Activated T-helper 1 cell treated with anti-CD3 and anti-CD28 coated beads, Interleukin-12 subunit alpha, Interleukin-12 subunit beta, Interleukin-2, Interleukin-4 antibody, amounts not matched to agents 30 ng/mL and 10 ng/mL and 1 ng/mL, durations not matched to agents 14 hours and 24 hours and 36 hours (primary cell): ENCODE data around the gene TSPAN13. TPM values are rescaled to one million over a fixed set of nuclear protein-coding genes. Genes with fewer than 3 reads are reported as not detected.
"Not testable (repeated sequence)": the region's sequence is repeated elsewhere in the genome, so short reads cannot be mapped to it uniquely, and the experiment has no call there.

Experiments
- DNase-seq: peaks from one replicate; pipeline ENCODE4 v3.0.0; 2021; ENCODE audit warnings: low spot score
- H3K27ac Mint-ChIP-seq: one replicate; pipeline ENCODE4 v1.8.0; 2021; ENCODE audit warnings: mild to moderate bottlenecking, mixed read lengths
- H3K27me3 Mint-ChIP-seq: one replicate; pipeline ENCODE4 v1.8.0; 2022; ENCODE audit warnings: mild to moderate bottlenecking, moderate library complexity, mixed read lengths; ENCODE audit not compliant: insufficient read depth
- H3K36me3 Mint-ChIP-seq: one replicate; pipeline ENCODE4 v1.8.0; 2021; ENCODE audit warnings: low read depth, mixed read lengths
- H3K4me1 Mint-ChIP-seq: one replicate; pipeline ENCODE4 v1.8.0; 2021; ENCODE audit warnings: low read depth, mixed read lengths
- H3K4me3 Mint-ChIP-seq: one replicate; pipeline ENCODE4 v1.8.0; 2021; ENCODE audit warnings: mild to moderate bottlenecking, moderate library complexity, mixed read lengths
- H3K9me3 Mint-ChIP-seq: one replicate; pipeline ENCODE4 v1.8.0; 2021; ENCODE audit warnings: mixed read lengths
- intact Hi-C: fragments of 100-400 bp; cut with micrococcal nuclease; formaldehyde crosslinking; loops from one replicate; pipeline ENCODE4 v1.15.1; 2024
- total RNA-seq: library from RNA; stranded (reverse); gene quantifications from 2 replicates; pipeline ENCODE4 v1.2.3, GENCODE V29; 2022

Gene TSPAN13
- total RNA-seq, 1 donor from 2014 or later = 0.96 TPM

DNA sequence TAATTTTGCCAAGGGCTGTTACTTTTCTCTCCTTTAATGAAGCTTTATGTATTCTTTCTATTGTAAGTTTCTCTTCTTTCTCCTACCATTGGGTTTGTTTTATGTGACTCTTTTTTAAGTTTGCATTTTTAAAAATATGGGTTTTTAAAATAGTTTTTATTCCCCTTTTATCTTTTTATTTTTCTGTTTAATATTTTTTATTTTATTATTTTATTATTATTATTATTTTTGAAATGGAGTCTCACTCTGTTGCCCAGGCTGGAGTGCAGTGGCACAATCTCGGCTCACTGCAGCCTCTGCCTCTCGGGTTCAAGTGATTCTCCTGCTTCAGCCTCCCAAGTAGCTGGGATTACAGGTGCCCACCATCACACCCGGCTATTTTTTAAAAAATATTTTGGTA, 16.4 kb downstream of the TSPAN13 start:
- H3K4me3 Mint-ChIP-seq, H3K4me1 Mint-ChIP-seq, H3K27ac Mint-ChIP-seq, DNase-seq, H3K36me3 Mint-ChIP-seq, H3K9me3 Mint-ChIP-seq, intact Hi-C loops, H3K27me3 Mint-ChIP-seq: not testable (repeated sequence)

DNA sequence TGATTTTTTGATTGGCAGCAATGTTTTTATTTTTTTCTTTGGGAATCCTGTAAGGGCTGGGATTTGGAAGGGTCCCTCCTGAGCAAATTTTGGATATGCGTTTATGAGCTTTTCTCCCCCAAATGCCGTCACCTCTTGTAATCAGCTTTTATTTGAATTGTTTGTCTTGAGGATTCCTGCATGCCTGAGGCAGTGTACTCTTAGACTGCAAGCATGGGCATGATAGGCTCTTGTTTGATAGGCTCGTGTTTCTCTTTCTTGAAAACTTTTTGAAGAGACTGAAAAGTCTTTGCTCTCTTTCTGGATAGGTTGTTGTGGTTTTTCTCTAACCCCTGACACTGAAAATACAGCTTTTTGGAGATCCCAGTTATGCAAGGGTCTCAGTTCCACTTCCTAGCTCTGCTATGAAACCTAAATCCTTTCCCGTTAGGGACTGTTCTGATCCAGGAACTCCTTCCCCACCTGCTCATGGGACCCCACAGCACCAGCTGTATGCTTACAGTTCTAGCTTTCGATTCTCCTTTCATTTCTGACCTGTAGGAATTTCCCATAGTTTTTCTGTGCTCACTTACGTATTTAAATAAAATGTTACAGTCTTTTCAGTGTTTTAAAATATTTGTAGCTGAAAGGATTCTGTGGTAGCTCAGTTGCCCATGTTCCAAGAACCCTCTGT, 17.2 kb downstream of the TSPAN13 start:
- intact Hi-C loops = no loop called here
- Mint-ChIP-seq H3K36me3 (no peaks in the 10 kb centered on the region), H3K9me3 (no peaks in the 10 kb centered on the region), H3K4me1 (no peaks in the 10 kb centered on the region), H3K27me3 (peaks cover 3% of the 10 kb centered on the region), H3K27ac (no peak overlapping the region), H3K4me3 (no peak overlapping the region)
- DNase-seq = no peak

DNA sequence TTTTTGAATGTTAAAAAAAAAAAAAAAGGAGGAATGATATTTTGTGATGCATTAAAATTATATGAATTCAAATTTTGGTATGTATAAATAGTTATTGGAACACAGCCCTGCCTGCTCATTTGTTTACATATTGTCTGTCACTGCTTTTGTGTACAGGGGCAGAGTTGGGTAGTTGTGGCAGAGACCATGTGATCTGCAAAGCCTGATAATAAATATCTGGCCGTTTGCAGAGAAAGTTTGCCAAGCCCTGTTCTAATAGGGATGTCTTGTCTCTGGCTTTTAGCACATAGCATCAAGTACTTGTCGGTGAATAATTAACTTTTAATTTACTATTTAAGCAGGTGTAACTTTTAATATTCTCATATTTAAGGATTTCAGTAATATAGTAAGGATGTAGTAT, 19.8 kb downstream of the TSPAN13 start:
- Mint-ChIP-seq H3K27me3 (no peaks in the 10 kb centered on the region), H3K9me3 (no peaks in the 10 kb centered on the region), H3K27ac (no peak overlapping the region), H3K4me3 (no peak overlapping the region), H3K4me1 (no peaks in the 10 kb centered on the region), H3K36me3 (no peaks in the 10 kb centered on the region)
- DNase-seq = no peak
- intact Hi-C loops = no loop called here

DNA sequence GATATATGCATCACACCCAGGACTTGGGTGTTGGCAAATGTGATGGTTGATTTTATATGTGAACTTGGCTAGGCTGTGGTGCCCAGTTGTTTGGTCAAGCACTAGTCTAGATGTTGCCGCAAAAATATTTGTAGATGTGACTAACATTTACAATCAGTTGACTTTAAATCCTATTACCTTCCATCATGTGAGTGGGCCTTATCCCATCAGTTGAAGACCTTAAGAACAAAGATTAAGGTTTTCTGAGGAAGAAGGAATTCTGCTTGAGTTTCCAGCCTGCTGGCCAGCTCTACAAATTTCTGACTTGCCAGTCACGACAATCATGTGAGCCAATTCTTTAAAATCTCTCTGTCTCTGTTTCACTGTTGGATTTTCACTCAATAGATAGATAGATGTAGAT, 20.3 kb downstream of the TSPAN13 start:
- no peaks in the 10 kb centered on the region for H3K4me1 Mint-ChIP-seq
- DNase-seq = no peak
- H3K4me3 Mint-ChIP-seq = no peak overlapping the region
- intact Hi-C loops = no loop called here
- H3K36me3 Mint-ChIP-seq = no peaks in the 10 kb centered on the region
- H3K27ac Mint-ChIP-seq = no peak overlapping the region
- H3K9me3 Mint-ChIP-seq = no peaks in the 10 kb centered on the region
- H3K27me3 Mint-ChIP-seq = no peaks in the 10 kb centered on the region

DNA sequence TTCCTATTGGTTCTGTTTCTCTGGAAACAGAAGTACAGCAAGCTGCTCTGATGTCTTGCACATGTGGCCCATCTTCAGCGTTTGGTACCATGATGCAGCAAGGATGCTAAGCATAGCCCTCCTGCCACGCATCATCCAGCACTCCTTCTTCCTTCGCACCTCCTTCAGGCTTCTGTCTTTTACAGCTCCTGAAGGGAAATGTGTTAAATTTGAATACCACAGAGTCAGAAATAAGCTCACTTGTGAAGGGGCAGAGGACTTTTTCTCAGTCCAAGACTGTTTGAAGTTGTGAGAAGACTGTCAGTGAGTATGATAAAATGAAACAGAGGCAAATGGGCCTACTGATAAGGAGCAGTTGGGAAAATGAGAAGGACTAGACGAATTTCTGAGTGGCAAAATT, 20.7 kb downstream of the TSPAN13 start:
- no peaks in the 10 kb centered on the region for H3K36me3 Mint-ChIP-seq

DNA sequence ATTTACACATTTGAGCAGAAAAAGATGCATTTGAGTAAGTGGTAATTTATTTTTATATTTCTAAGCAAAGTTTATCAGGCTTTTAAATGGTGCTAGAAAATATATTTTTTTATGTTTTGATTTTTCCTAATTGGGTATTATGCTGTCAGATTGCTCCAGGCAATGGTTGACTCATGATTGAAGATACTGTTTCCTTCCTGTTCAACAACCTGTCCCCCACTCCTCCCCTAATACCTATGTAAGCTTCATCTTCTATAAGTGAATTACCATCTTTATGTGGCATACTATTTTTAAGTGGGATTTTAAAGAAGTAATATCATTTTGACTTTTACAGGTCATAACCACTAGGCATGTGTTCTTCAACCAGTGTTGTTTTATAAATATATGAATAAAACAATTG, 21.4 kb downstream of the TSPAN13 start:
- H3K4me3 Mint-ChIP-seq = no peak overlapping the region
- DNase-seq = no peak
- H3K4me1 Mint-ChIP-seq = no peaks in the 10 kb centered on the region
- no peaks in the 10 kb centered on the region for H3K27me3 Mint-ChIP-seq
- no peaks in the 10 kb centered on the region for H3K36me3 Mint-ChIP-seq
- H3K9me3 Mint-ChIP-seq = no peaks in the 10 kb centered on the region
- H3K27ac Mint-ChIP-seq = no peak overlapping the region
- intact Hi-C loops = no loop called here

More for the DNA sequence above, 20.7 kb downstream of the TSPAN13 start:
- DNase-seq = no peak
- intact Hi-C loops = no loop called here
- Mint-ChIP-seq H3K9me3 (no peaks in the 10 kb centered on the region), H3K4me3 (no peak overlapping the region), H3K27me3 (no peaks in the 10 kb centered on the region), H3K27ac (no peak overlapping the region), H3K4me1 (no peaks in the 10 kb centered on the region)

DNA sequence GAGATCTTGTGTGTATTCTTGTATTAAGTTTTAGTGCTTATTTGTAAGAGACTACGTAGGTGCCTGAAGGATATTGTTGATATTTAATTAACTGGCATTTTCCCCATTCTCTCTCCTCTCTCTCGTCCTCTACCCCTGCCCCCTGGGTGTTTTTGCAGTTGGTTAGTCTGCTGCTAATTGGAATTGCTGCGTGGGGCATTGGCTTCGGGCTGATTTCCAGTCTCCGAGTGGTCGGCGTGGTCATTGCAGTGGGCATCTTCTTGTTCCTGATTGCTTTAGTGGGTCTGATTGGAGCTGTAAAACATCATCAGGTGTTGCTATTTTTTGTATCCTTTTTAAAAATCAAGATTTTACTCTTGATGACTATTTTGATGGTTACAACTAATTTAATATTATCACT, 22.5 kb downstream of the TSPAN13 start:
- no peak overlapping the region for H3K4me3 Mint-ChIP-seq
- H3K27ac Mint-ChIP-seq = no peak overlapping the region
- intact Hi-C loops = no loop called here
- no peaks in the 10 kb centered on the region for H3K36me3 Mint-ChIP-seq
- no peaks in the 10 kb centered on the region for H3K27me3 Mint-ChIP-seq
- no peaks in the 10 kb centered on the region for H3K9me3 Mint-ChIP-seq
- H3K4me1 Mint-ChIP-seq = no peaks in the 10 kb centered on the region
- no peak for DNase-seq

DNA sequence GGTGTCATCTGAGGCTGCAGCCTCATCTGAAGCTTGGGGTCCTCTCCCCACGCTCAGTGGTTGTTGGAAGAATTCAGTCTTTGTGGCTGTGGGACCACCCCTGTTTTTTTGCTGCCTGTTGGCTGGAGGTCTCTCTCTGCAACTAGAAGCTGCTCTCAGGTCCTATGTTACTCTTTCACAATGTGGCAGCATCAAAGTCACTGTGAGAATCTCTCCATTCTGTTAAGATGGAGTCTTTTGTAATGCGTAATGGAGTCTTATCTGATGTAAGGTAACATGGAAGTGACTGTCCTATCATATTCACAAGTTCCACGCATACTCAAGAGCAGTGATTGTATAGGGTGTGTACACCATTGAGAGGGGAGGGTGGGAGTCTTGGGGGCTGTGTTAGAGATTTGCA, 24.9 kb downstream of the TSPAN13 start:
- Mint-ChIP-seq H3K27ac (no peak overlapping the region), H3K27me3 (no peaks in the 10 kb centered on the region), H3K4me3 (no peak overlapping the region), H3K4me1 (no peaks in the 10 kb centered on the region), H3K36me3 (no peaks in the 10 kb centered on the region), H3K9me3 (no peaks in the 10 kb centered on the region)
- no peak for DNase-seq
- intact Hi-C loops = no loop called here

DNA sequence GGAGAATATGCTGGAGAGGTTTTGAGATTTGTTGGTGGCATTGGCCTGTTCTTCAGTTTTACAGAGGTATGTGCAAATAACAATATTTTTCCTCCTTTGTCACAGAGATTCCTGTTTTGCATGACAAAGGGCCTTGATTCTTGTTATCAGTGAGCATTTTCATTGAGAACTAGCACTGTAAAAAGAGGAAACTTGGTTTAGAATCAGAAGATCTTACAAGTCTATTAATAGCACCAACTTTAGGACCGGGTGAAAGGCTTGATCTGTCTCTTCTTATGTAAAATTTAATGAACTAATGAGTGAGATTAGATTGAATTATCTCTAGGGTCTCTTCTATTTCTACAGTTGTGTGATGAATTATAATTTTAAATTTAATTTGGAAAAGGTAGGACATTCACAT, 25.5 kb downstream of the TSPAN13 start:
- H3K9me3 Mint-ChIP-seq = no peaks in the 10 kb centered on the region
- no peaks in the 10 kb centered on the region for H3K4me1 Mint-ChIP-seq
- no peaks in the 10 kb centered on the region for H3K36me3 Mint-ChIP-seq
- H3K27me3 Mint-ChIP-seq = no peaks in the 10 kb centered on the region
- DNase-seq = no peak
- intact Hi-C loops = no loop called here
- H3K27ac Mint-ChIP-seq = no peak overlapping the region
- no peak overlapping the region for H3K4me3 Mint-ChIP-seq

DNA sequence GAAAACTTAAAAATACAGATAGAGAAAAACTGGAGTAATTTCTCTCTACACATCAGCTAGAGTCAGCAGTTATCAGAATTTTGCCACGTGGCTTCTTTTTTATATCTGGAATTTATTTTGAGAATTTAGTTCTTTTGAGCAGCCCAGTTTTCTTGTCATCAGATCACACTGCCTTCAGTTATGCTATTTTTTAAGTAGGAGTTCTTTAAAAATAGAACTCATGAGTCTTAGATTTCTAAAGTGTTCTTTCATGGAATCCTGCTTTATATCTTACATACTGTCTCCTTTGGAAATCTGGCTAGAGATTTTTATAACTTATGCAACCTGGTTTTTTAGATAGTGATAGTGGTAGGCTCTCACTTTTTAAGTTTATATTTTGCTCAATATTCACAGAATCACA, 27.0 kb downstream of the TSPAN13 start:
- no peak for DNase-seq
- Mint-ChIP-seq H3K36me3 (no peaks in the 10 kb centered on the region), H3K4me1 (no peaks in the 10 kb centered on the region), H3K4me3 (no peak overlapping the region), H3K9me3 (no peaks in the 10 kb centered on the region), H3K27ac (no peak overlapping the region), H3K27me3 (peaks cover 2% of the 10 kb centered on the region)
- intact Hi-C loops = no loop called here

DNA sequence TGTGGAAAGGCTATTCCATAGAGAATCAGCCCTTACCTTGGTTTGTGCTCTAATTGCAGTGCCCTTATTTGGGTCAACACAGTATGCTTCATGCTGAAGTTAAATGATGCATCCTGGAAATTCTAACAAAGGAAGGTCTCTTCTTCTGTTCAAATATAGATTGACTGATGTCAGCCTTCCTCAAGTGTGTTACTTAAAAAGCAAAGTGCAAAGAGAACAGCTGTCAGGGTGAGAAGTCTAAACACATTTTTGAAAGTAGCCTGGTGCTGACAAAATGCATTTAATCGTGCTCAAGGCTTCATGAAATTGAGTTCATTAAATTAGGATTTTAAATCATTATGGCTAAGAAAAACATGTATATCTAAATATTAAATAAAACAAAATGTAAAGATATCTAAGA, 31.8 kb downstream of the TSPAN13 start:
- no peak overlapping the region for H3K27ac Mint-ChIP-seq
- no peaks in the 10 kb centered on the region for H3K36me3 Mint-ChIP-seq
- H3K4me3 Mint-ChIP-seq = no peak overlapping the region
- DNase-seq = no peak
- H3K9me3 Mint-ChIP-seq = no peaks in the 10 kb centered on the region
- H3K4me1 Mint-ChIP-seq = no peaks in the 10 kb centered on the region
- peaks cover 2% of the 10 kb centered on the region for H3K27me3 Mint-ChIP-seq
- intact Hi-C loops = no loop called here

DNA sequence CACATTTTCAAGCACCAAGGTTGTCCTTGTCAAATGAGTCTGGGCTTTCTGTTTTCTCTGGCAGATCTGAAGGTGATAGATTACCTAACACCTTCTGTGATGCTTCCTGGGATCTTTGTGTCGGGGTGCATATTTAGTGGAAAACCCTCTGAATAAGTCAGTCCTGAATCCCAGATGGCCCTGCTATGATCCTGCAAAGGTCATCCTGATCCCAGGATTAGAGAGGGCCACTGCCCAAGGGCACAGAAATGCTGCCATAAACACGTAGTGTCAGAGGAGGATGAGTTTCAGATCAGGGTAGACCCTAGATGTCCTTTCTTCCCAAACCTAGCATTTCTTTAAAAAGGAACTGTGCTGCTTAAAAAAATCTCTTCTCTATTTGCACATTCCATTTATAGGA, 32.3 kb downstream of the TSPAN13 start:
- Mint-ChIP-seq H3K4me3 (no peak overlapping the region), H3K36me3 (no peaks in the 10 kb centered on the region), H3K27ac (no peak overlapping the region), H3K4me1 (no peaks in the 10 kb centered on the region), H3K9me3 (no peaks in the 10 kb centered on the region), H3K27me3 (peaks cover 2% of the 10 kb centered on the region)
- intact Hi-C loops = no loop called here
- no peak for DNase-seq

DNA sequence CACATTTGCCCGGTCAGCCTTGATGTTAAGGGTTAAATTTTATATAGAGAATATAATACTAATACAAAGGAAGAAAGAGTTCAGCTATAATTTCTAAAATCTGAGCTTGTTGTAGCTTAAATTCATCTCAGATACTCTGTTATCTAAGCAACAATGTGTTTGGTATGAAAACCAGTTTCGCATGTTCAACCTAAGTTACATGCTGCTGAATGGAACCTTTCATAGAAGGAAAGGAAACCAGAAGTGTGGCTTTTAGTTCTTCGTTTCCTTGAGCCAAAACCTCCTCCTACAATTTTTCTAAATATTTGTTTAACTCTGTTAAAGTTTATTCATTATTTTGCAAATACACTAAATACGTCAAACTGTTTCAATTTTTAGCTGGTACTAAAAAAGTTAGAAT, 32.7 kb downstream of the TSPAN13 start:
- Mint-ChIP-seq H3K27ac (no peak overlapping the region), H3K9me3 (no peaks in the 10 kb centered on the region)
- DNase-seq = no peak

DNA sequence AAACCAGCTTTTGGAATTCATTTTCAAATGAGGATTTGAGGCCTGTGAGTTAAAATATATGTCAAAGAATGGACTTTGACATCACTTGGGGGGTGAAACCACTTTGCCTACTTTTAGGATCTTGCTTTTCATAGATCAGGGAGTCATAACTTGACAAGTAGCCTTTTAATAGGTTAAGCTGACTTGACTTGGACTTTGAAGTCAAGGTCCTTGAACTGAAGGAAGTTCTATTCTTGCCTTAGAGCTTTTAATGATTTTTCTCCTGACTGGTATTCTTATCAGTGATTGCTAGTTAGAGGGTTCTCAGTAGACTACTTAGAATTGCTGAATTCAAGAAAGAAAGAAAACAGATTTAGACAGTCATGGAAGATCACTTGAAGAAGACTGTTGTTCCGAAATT, 33.6 kb downstream of the TSPAN13 start:
- DNase-seq = no peak
- H3K4me1 Mint-ChIP-seq = no peaks in the 10 kb centered on the region
- intact Hi-C loops = no loop called here
- H3K9me3 Mint-ChIP-seq = no peaks in the 10 kb centered on the region
- H3K27ac Mint-ChIP-seq = no peak overlapping the region
- no peaks in the 10 kb centered on the region for H3K36me3 Mint-ChIP-seq
- H3K27me3 Mint-ChIP-seq = peaks cover 2% of the 10 kb centered on the region
- no peak overlapping the region for H3K4me3 Mint-ChIP-seq

More for the DNA sequence above, 32.7 kb downstream of the TSPAN13 start:
- intact Hi-C loops = no loop called here
- Mint-ChIP-seq H3K36me3 (no peaks in the 10 kb centered on the region), H3K4me1 (no peaks in the 10 kb centered on the region), H3K27me3 (peaks cover 2% of the 10 kb centered on the region), H3K4me3 (no peak overlapping the region)
